Measurements from ENCODE around the gene CARNS1. TPM values are rescaled to one million over a fixed set of nuclear protein-coding genes. Genes with fewer than 3 reads are reported as not detected.

CARNS1 gene
- total RNA-seq, 1 donor from 2014 or later: 0.23 TPM

- Histone ChIP-seq H3K9me3 (ENCODE audit: insufficient read depth, low read depth, low read length) (no peaks in the 10 kb centered on the region), H3K9ac (ENCODE audit: low read length) (peak overlapping the region; percentile 74), H4K20me1 (ENCODE audit: insufficient read depth, low read length) (no peaks in the 10 kb centered on the region), H3K4me3 (ENCODE audit: insufficient read depth, low read depth, low read length) (peak overlapping the region; percentile 65), H3K79me2 (ENCODE audit: insufficient read depth, low read length) (no peaks in the 10 kb centered on the region), H3K27me3 (ENCODE audit: insufficient read depth, low read length) (no peaks in the 10 kb centered on the region), H3K36me3 (ENCODE audit: insufficient read depth, low read length) (no peaks in the 10 kb centered on the region), H3K4me2 (ENCODE audit: low read length) (peak overlapping the region; percentile 94), H2AFZ (ENCODE audit: low read depth, low read length) (peak overlapping the region; percentile 92), H3K27ac (ENCODE audit: low read depth, low read length) (no peak overlapping the region), H3K4me1 (ENCODE audit: insufficient read depth, low read length) (peaks cover 8% of the 10 kb centered on the region)
- H3K4me1 Mint-ChIP-seq (ENCODE audit: low read depth, unreplicated experiment): peaks cover 1% of the 10 kb centered on the region
- FAIRE-seq (no peak), DNase-seq (ENCODE audit: low read depth) (no peak)
- no peaks in the 10 kb centered on the region for H3K9me3 Mint-ChIP-seq (ENCODE audit: unreplicated experiment)
- peak overlapping the region; percentile 73 for H3K4me3 Mint-ChIP-seq (ENCODE audit: unreplicated experiment)
- H3K36me3 Mint-ChIP-seq (ENCODE audit: low read depth, unreplicated experiment): peaks cover 2% of the 10 kb centered on the region
- peaks cover 20% of the 10 kb centered on the region for H3K27me3 Mint-ChIP-seq (ENCODE audit: low read depth, unreplicated experiment)
- no peak for TF ChIP-seq CTCF (IDR thresholded peaks at IDR 0.05; ENCODE audit: insufficient read depth, low read depth, low read length)
- no peak for TF ChIP-seq EZH2 (IDR thresholded peaks at IDR 0.05; ENCODE audit: insufficient read depth, low read length)
- H3K27ac Mint-ChIP-seq (ENCODE audit: unreplicated experiment): no peak overlapping the region
Measured at GRCh38 chr11:67420147-67420645, 4.7 kb downstream of the CARNS1 start.

- H3K4me2 ChIP-seq (ENCODE audit: low read length): peak overlapping the region; percentile 94
- Mint-ChIP-seq H3K27ac (ENCODE audit: unreplicated experiment) (no peak overlapping the region), H3K9me3 (ENCODE audit: unreplicated experiment) (no peaks in the 10 kb centered on the region), H3K4me3 (ENCODE audit: unreplicated experiment) (peak overlapping the region; percentile 73), H3K4me1 (ENCODE audit: low read depth, unreplicated experiment) (peaks cover 1% of the 10 kb centered on the region), H3K36me3 (ENCODE audit: low read depth, unreplicated experiment) (peaks cover 2% of the 10 kb centered on the region), H3K27me3 (ENCODE audit: low read depth, unreplicated experiment) (peaks cover 20% of the 10 kb centered on the region)
- H3K79me2 ChIP-seq (ENCODE audit: insufficient read depth, low read length): no peaks in the 10 kb centered on the region
- no peaks in the 10 kb centered on the region for H3K9me3 ChIP-seq (ENCODE audit: insufficient read depth, low read depth, low read length)
- FAIRE-seq: no peak
- H3K27ac ChIP-seq (ENCODE audit: low read depth, low read length): peak overlapping the region; percentile 53
- no peaks in the 10 kb centered on the region for H4K20me1 ChIP-seq (ENCODE audit: insufficient read depth, low read length)
- H3K9ac ChIP-seq (ENCODE audit: low read length): peak overlapping the region; percentile 74
- no peaks in the 10 kb centered on the region for H3K36me3 ChIP-seq (ENCODE audit: insufficient read depth, low read length)
- TF ChIP-seq EZH2 (IDR thresholded peaks at IDR 0.05; ENCODE audit: insufficient read depth, low read length) (no peak), CTCF (IDR thresholded peaks at IDR 0.05; ENCODE audit: insufficient read depth, low read depth, low read length) (no peak)
- peak; percentile 67 for DNase-seq (ENCODE audit: low read depth)
- no peaks in the 10 kb centered on the region for H3K27me3 ChIP-seq (ENCODE audit: insufficient read depth, low read length)
- H2AFZ ChIP-seq (ENCODE audit: low read depth, low read length): peak overlapping the region; percentile 92
- peak overlapping the region; percentile 65 for H3K4me3 ChIP-seq (ENCODE audit: insufficient read depth, low read depth, low read length)
- H3K4me1 ChIP-seq (ENCODE audit: insufficient read depth, low read length): peaks cover 8% of the 10 kb centered on the region
Measured at GRCh38 chr11:67420646-67421429, 5.4 kb downstream of the CARNS1 start.

Data from astrocyte (in vitro differentiated cells and primary cell).